Mesodermal cell (in vitro differentiated cells): Measurements from ENCODE around the gene CFHR2.
"Not testable (repeated sequence)": the region's sequence is repeated elsewhere in the genome, so short reads cannot be mapped to it uniquely, and the experiment has no call there.

ENCODE experiments used
- H3K27ac ChIP-seq: 2 replicates; pipeline ENCODE4 v1.7.0; 2013; ENCODE audit warnings: mild to moderate bottlenecking, low read depth, low read length, moderate library complexity; ENCODE audit not compliant: severe bottlenecking
- H3K36me3 ChIP-seq: 2 replicates; pipeline ENCODE4 v1.7.1; 2013; ENCODE audit warnings: mild to moderate bottlenecking, low read length, moderate library complexity; ENCODE audit not compliant: control insufficient read depth, insufficient read depth
- H3K4me1 ChIP-seq: one replicate; pipeline ENCODE4 v1.7.1; 2013; ENCODE audit warnings: mild to moderate bottlenecking, low read length; ENCODE audit not compliant: insufficient read depth, control insufficient read depth, poor library complexity, severe bottlenecking
- H3K4me3 ChIP-seq: 2 replicates; pipeline ENCODE4 v1.7.0; 2013; ENCODE audit warnings: low read length, control low read depth, mild to moderate bottlenecking; ENCODE audit not compliant: insufficient read depth, poor library complexity, severe bottlenecking; ENCODE audit errors: extremely low read depth
- H3K9me3 ChIP-seq: 2 replicates; pipeline ENCODE4 v1.7.1; 2013; ENCODE audit warnings: mild to moderate bottlenecking, low read length, moderate library complexity; ENCODE audit not compliant: control insufficient read depth
- WGBS, 2 experiments: methylation state at CpG; one replicate each; pipeline ENCODE4 v1.1.5; 2013; ENCODE audit warnings: missing lambda C conversion rate in 2 of 2; ENCODE audit not compliant: insufficient coverage in 2 of 2; 5-methylcytosine and 5-hydroxymethylcytosine counted together

CFHR2 gene

DNA sequence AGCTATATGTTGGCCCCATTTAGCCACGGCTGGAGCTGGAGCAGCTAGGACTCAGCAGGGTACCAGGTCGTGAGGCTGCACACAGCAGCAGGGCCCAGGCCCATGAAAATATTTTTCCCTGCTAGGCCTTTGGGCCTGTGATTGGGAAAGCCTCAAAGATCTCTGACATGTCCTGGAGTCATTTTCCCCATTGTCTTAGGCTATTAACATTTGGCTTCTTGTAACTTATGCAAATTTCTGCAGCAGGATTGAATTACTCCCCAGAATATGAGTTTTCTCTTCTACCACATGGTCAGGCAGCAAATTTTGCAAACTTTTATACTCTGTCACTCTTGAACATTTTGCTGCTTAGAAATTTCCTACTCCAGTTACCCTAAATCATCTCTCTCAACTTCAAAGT lies 11.2 kb downstream of the CFHR2 start:
- Histone ChIP-seq H3K36me3 (no peaks in the 10 kb centered on the region), H3K9me3 (no peaks in the 10 kb centered on the region), H3K27ac (no peak overlapping the region), H3K4me1 (no peaks in the 10 kb centered on the region), H3K4me3 (no peak overlapping the region)
- 56 to 66% methylated on average over 2 of the region's 2 CpGs for WGBS, 2 experiments

DNA sequence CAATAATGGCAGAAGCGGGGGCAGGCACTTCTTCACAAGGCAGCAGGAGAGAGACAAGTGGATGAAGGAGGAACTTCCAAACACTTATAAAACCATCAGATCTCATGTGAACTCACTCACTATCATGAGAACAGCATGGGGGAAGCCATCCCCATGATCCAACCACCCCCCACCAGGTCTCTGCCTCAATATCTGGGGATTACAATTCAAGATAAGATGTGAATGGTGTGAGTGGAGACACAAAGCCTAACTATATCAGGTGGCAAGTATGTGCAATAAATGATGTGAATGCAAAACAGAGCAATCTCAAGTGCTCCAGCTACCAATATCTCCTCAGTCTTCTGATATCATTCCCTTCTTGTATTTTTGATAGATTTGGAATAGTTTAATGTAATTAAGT lies 12.4 kb downstream of the CFHR2 start:
- H3K4me3 ChIP-seq = no peak overlapping the region
- no peak overlapping the region for H3K27ac ChIP-seq
- H3K4me1 ChIP-seq = no peaks in the 10 kb centered on the region
- no peaks in the 10 kb centered on the region for H3K9me3 ChIP-seq
- no peaks in the 10 kb centered on the region for H3K36me3 ChIP-seq
- 86% methylated on average over 1 of the region's 1 CpG; no CpG with 5 or more reads in 1 of the 2 experiments for WGBS, 2 experiments

DNA sequence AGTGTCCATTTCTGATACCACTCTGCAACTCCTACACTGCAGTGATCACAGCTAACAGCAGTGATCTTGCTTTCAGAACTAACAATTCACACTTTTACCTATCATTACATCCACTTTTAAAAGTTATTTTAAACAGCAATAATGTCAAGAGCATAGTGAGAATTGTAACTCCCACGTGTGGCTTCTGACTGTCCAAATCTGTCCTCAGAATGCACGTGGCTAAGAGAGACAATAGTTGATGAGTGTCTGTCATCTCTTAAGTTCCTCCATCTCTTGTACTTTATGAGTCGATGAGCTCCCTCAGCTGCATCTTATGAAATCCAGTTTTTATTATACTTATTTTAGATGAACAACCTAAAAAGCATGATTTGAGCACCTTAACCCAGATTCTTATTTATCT lies 17.3 kb downstream of the CFHR2 start:
- Histone ChIP-seq H3K9me3 (no peaks in the 10 kb centered on the region), H3K27ac (no peak overlapping the region), H3K36me3 (no peaks in the 10 kb centered on the region), H3K4me1 (no peaks in the 10 kb centered on the region), H3K4me3 (no peak overlapping the region)
- 71 to 100% methylated on average over 2 of the region's 3 CpGs for WGBS, 2 experiments

DNA sequence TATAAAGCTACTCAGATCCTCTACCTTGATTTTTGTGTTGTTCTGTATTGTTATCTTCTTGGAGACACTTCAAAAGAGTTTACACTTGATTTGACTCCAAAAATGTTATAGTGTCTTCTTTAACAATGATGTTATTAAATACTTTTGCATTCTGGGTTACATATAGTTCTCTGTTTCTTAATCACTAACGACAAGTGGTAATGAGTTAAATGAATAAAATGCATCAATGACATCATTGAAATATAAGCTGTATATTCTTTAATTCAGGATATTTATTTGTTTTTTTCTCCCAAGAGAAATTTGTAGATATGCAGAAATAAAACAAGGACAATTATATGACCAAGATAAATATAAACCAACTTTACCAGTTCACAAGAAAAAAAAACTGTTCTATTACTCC lies 26.6 kb downstream of the CFHR2 start:
- no peak overlapping the region for H3K4me3 ChIP-seq
- no peaks in the 10 kb centered on the region for H3K9me3 ChIP-seq
- no peak overlapping the region for H3K27ac ChIP-seq
- no CpG with 5 or more reads among the region's 1 CpG for WGBS, 2 experiments
- no peaks in the 10 kb centered on the region for H3K4me1 ChIP-seq
- H3K36me3 ChIP-seq = no peaks in the 10 kb centered on the region

DNA sequence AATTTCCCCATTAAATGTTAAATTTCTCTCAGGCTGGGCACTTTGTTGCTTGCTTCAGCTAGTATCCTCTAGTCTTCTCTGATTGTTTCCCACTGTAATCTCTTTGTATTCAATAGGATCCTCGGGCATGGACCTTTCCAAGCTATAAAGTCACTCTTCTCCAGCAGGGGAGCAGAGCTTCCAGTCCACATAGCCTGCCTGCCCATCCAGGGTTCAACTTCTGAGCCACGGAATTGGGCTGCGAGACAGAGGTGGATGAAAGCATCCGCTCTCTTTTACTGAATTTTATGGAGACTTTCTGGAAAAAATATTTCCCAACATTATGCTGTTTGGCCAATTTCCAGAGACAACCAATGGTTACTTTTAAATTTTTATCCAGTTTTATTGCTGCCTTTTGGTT lies 32.7 kb downstream of the CFHR2 start:
- 100% methylated on average over 1 of the region's 4 CpGs for WGBS, 2 experiments
- no peak overlapping the region for H3K4me3 ChIP-seq
- H3K36me3 ChIP-seq = no peaks in the 10 kb centered on the region
- H3K9me3 ChIP-seq = no peaks in the 10 kb centered on the region
- no peaks in the 10 kb centered on the region for H3K4me1 ChIP-seq
- H3K27ac ChIP-seq = no peak overlapping the region

DNA sequence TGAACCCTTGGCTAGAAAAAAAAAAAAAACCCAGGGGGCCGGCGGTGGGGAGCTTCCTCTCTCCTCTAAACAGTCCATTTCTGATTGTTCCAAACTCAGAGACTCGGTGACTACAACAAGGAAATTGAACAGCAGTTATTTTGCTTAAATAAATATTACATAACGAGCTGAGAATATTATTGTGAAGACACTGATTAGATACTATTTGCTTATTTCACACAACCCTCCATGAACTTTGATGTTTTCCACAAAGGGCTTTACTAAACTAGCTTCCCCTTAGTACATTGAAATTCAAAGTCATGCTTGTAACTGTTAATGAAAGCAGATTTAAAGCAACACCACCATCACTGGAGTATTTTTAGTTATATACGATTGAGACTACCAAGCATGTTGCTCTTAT lies 33.7 kb downstream of the CFHR2 start, which contains the start of gene CFHR5:
Gene CFHR5 (plus strand): TSS at position 279 of the 400 bp plus-strand sequence. CDS start 109 bp downstream, at position 388.
- no CpG with 5 or more reads among the region's 5 CpGs for WGBS, 2 experiments
- no peaks in the 10 kb centered on the region for H3K9me3 ChIP-seq
- H3K4me1 ChIP-seq = no peaks in the 10 kb centered on the region
- no peak within 1 kb of the TSS for H3K4me3 ChIP-seq
- H3K27ac ChIP-seq = no peak within 1 kb of the TSS
- H3K36me3 ChIP-seq = no peaks in the 10 kb centered on the region

DNA sequence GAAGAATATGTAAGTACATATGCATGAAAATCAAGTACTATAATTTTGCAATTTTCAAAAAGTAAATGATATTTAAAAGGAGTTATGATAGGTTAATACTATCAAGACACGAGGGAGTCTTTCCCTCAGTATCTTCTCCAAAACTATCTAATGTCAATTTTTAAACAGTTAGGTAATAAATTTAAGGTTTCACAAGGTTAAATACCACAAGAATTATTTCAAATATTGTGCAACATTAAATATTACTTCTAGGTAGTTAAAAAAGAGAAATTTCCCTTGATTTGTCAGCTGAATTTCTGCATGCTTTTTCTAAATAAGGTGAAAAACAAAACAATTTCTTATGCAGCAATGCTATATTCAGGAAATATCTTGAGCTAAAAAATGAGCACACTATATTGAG lies 37.3 kb downstream of the CFHR2 start:
- WGBS, 2 experiments = no CpG with 5 or more reads among the region's 1 CpG
- H3K27ac ChIP-seq = no peak overlapping the region
- H3K9me3 ChIP-seq = no peaks in the 10 kb centered on the region
- no peak overlapping the region for H3K4me3 ChIP-seq
- H3K36me3 ChIP-seq = no peaks in the 10 kb centered on the region
- H3K4me1 ChIP-seq = no peaks in the 10 kb centered on the region

DNA sequence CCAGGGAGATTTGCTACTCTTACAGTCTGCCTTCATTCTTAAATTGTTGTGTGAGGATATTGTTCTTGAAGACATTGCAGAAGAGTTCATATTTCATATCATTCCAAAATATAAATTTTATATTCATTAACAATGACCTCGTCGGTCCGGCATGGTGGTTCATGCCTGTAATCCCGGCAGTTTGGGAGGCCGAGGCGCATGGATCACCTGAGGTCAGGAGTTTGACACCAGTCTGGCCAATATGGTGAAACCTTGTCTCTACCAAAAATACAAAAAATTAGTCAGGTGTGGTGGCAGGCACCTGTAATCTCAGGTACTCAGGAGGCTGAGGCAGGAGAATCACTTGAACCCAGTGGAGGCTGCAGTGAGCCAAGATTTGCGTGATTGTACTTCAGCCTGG lies 38.7 kb downstream of the CFHR2 start:
- not testable (repeated sequence) for H3K36me3 ChIP-seq, H3K27ac ChIP-seq, H3K4me1 ChIP-seq, H3K4me3 ChIP-seq, H3K9me3 ChIP-seq
- 74 to 100% methylated on average over 4 to 5 of the region's 7 CpGs for WGBS, 2 experiments

DNA sequence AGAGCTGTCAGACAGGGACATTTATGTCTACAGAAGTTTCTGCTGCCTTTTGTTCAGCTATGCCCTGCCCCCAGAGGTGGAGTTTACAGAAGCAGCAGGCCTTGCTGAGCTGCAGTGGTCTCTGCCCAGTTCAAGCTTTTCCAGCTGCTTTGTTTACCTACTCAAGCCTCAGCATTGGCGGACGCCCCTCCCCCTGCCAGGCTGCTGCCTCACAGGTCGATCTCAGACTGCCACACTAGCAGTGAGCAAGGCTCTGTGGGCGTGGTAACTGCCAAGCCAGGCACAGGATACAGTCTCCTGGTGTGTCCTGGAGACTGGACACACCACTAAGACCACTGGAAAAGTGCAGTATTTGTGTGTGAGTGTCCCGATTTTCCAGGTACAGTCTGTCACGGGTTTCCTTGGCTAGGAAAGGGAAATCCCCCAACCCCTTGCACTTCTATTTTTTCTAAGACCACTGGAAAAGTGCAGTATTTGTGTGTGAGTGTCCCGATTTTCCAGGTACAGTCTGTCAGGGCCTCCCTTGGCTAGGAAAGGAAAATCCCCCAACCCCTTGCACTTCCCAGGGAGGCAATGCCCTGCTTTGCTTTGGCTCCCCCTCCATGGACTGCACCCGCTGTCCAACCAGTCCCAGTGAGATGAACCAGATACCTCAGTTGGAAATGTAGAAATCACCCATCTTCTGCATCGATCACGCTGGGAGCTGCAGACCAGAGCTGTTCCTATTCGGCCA lies 48.5 kb downstream of the CFHR2 start:
- H3K36me3 ChIP-seq, H3K9me3 ChIP-seq, H3K4me1 ChIP-seq, H3K4me3 ChIP-seq: not testable (repeated sequence)
- WGBS, 2 experiments = 7 to 53% methylated on average over 3 of the region's 11 CpGs
- peak overlapping the region; percentile 71 for H3K27ac ChIP-seq

DNA sequence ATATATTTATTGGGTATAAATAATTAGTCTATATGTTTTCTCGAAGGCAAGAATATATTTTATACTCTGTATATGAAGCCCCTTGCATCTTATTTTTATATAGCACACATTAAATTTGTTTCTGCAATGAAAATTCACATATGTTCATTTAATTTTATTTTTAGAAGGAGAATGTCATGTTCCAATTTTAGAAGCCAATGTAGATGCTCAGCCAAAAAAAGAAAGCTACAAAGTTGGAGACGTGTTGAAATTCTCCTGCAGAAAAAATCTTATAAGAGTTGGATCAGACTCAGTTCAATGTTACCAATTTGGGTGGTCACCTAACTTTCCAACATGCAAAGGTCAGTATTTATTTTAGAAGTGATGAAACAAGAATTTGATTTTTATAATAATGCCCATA lies 50.4 kb downstream of the CFHR2 start:
- Histone ChIP-seq H3K27ac (no peak overlapping the region), H3K9me3 (no peaks in the 10 kb centered on the region), H3K4me3 (no peak overlapping the region), H3K36me3 (no peaks in the 10 kb centered on the region), H3K4me1 (no peaks in the 10 kb centered on the region)
- 86 to 91% methylated on average over 1 of the region's 2 CpGs for WGBS, 2 experiments

DNA sequence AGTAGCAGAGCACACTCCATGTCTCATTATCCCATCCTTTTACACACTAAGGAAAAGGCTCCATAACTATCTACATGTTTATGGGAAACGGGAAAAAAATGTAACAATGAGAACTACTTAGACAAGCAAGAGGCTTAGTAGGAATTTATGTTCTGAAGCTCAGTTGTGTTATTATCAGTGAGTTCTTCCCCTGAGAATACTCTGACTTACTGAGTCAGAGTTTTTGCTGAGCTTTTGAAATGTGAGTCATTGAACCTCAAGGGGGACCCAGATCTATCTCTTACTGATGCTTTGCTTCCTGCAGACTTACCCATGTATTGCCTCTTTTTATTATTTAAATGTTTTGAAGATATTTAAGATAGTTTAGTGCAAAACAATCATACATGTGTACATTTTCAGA lies 53.9 kb downstream of the CFHR2 start:
- H3K4me3 ChIP-seq = no peak overlapping the region
- no peaks in the 10 kb centered on the region for H3K4me1 ChIP-seq
- no peaks in the 10 kb centered on the region for H3K36me3 ChIP-seq
- WGBS, 2 experiments = no CpG with 5 or more reads among the region's 1 CpG
- no peak overlapping the region for H3K27ac ChIP-seq
- no peaks in the 10 kb centered on the region for H3K9me3 ChIP-seq
